GM21367 (cell line): ENCODE data around the gene MON1A.
"Not testable (repeated sequence)": the region's sequence is repeated elsewhere in the genome, so short reads cannot be mapped to it uniquely, and the experiment has no call there.

ENCODE experiments used
- ATAC-seq: cut with Tn5 transposase; IDR thresholded peaks from one replicate; pipeline ENCODE4 v1.9.1; 2021; ENCODE audit not compliant: unreplicated experiment

The MON1A gene

DNA sequence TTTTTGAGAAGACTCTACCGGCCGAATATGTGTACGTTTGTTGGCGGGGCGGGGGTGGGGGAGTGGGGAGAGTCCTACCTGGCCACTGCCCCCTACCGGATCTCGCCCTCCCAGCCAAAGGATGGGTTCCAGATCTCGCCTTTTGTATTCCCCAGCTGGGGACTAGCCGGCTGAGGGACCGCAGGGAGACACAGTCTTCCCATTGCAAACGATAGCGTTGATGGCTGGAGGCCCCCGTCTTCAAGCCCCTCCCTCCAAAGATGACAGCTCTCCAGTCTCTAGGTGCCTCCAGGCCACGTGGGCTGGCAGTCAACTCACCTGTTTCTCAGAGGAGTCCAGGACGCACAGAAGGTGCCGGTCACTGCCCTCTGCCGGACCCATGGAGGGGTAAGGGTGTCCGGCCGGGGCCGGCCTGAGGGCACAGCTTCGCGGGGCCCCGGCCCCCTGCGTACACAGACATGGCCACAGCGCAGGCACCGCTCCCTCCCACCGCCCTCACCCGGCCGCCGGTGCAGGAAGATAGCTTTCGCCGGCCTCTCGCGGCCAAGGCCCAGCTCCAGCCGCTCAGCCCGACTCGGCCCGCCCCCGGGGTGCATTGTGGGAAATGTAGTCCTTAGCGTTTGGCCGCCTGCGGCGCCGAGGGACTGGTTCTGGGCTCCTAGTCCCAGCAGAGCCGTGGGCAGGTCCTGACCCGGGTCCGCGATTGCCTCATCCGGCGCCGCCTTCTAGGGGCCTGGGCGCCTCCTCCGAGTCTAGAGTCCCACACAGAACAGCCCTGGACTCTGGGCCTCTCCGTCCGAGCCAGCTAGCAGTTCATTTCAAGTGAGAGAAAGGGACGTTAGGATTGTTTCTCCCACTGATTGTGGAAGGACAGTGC, at the start of gene MON1A:
TSS of gene MON1A (minus strand) at position 521 of the 877 bp plus-strand sequence. CDS start 16,465 bp downstream, outside the sequence.
- peak; percentile 84 for ATAC-seq

DNA sequence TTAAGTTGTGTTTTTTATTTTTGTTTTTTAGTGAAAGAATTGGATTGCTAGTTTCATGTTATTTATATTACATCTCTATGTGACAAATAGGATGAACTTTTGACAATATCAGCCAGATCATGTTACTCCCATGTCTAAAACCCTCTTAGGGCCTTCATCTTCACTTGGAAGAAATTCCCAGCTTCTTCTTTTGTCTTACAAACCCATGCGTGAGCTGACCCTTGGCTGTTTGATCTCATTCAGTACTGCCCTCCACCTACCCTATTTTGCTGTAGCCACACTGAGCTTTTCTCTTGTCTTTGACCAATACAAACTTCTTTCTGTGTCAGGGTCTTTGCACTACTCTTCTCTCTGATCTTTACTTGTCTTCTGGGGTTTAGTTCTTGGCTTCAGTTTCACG, 47.3 kb upstream of the MON1A start:
- ATAC-seq = no peak

GRCh38 chr3:49972656-49973055, 43.0 kb upstream of the MON1A start:
- ATAC-seq = no peak

- ATAC-seq = no peak
Measured at GRCh38 chr3:49968346-49968745, 38.7 kb upstream of the MON1A start.

GRCh38 chr3:49967291-49967690, 37.7 kb upstream of the MON1A start:
- no peak for ATAC-seq

DNA sequence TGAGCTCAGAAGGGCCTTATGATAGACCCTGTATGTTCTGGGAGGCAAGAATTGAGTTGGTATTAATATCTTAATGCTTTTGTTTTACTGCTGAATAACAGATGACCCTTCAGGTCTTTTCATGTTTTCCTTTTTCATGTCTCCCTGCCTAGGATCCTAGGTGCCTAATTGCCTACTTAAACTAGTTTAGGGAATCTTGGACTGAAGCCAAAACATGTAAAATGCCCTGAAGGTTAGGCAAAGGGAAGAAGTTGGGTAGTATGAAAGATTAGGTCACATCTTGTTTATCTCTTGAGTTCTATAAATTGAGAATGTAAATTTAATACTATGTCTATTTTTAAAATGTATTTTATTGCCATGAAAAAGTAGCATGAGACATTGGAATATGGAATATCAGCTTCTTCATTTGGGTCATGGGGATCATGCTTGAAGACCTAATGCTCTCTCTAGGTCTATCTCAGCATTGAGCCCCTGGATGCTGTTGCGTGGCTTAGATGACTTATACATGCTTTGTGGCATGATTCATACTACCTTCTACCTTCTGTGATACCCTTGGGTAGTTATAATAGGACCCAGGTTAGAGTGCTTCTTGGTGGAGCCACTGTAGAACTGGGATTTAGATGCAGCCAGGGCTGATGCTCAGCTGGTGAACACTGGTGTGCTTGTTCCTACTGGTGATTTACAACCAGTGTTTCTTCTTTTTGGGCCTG, 36.8 kb upstream of the MON1A start:
- ATAC-seq = no peak

- ATAC-seq = no peak
Measured at GRCh38 chr3:49955636-49956035, 26.0 kb upstream of the MON1A start.

DNA sequence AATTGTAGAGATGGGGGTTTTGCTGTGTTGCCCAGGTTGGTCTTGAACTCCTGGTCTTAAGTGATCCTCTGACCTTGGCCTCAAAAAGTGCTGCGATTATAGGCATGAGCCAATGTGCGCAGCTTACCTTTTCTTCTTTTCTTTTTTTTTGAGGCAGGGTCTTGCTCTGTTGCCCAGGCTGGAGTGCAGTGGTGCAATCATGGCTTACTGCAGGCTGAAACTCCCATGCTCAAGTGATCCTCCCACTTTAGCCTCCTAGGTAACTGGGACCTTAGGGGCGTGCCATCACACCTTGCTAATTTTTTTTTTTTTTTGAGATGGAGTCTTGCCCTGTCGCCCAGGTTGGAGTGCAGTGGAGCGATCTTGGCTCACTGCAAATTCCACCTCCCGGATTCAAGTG, 23.3 kb upstream of the MON1A start:
- ATAC-seq = no peak

- no peak for ATAC-seq
Measured at GRCh38 chr3:49942651-49943050, 13.0 kb upstream of the MON1A start.

DNA sequence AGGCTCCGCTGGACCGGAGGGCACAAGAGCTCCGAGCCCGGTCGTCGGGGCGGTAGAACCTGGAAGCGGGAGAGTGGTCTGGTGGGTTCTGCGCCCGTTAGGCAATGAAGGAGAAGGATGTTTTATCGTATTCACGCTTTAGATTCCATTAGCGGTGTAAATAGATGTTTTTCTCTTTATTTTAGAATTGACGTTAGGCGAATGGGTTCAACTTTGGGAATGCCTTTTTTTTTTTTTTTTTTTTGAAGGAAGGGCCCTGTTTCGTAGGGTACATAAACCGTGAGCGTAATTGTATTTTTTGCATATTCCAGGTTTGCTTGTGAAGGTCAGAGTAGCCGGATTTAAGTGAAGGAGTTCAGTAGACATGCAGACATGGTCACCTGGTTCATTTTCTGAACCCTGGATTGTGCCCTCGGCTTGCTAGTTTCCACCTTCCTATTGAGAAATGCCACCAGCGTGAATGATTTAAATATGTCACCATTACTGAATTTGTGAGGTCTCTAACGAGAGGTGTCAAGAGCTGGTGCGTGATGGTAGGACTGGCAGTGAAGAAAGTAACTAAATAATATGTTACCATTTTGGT, 11.1 kb upstream of the MON1A start:
- no peak for ATAC-seq

DNA sequence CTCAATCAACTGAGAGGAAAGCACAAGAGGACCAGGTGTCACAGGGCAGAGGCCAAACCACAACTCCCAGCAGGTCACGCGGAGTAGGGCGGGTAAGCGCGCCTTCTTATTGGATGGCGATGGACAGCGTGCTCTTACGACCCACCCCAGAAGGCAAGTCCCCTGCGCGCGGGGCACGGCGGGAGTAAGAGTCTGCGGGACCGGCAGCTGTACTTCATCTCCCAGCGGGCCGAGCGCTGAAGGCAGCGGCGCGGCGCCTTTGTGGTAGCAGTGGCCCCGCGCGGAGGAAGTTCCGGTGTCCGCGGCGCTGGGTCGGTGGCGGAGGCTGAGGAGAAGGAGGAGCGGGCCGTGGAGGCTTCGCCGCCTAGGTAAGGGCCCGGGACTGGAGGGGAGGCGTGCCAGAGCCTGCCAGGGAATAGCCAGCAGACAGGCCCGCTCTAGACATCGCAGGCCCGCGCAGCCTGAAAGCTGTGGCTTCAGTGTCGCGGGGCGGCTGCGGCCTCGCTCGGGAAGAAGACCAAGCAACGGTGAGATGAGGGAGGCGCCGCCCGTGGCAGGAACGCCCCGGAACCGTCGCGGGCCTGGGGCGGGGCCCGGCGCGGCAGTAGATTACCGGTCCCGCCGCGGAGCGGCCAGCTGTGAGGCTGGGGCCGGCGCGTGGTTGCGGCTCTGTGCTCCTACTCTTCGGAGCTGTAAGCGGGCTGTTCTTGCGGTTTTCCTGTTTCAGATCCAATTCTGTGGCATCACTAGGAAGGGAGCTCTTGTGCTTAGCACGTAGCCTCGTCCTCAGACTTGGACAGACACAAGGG, 10.5 kb upstream of the MON1A start, which contains the start of gene RBM6:
TSS of gene RBM6 (plus strand) at position 293 of the 809 bp plus-strand sequence. CDS start 22,492 bp downstream, outside the sequence.
- ATAC-seq = peak; percentile 79

DNA sequence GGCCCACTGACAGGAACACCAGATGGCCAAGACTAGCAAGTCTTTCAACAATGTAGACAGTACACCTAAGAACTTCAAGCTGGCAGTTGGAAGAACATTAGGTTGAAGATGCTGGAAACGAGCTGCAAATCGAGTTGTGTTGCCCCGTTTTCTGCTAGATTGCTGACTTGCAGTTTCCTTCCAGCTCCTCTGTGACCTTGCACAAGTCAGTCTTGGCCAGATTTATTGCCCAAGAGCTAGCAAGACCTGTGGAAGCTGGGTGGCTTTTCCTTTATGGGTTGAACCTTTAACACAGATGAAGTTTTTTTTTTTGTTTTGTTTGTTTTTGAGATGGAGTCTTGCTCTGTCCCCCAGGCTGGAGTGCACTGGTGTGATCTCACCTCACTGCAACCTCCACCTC, 7.5 kb upstream of the MON1A start:
- no peak for ATAC-seq

GRCh38 chr3:49932281-49932680, 2.7 kb upstream of the MON1A start:
- ATAC-seq = not testable (repeated sequence)

DNA sequence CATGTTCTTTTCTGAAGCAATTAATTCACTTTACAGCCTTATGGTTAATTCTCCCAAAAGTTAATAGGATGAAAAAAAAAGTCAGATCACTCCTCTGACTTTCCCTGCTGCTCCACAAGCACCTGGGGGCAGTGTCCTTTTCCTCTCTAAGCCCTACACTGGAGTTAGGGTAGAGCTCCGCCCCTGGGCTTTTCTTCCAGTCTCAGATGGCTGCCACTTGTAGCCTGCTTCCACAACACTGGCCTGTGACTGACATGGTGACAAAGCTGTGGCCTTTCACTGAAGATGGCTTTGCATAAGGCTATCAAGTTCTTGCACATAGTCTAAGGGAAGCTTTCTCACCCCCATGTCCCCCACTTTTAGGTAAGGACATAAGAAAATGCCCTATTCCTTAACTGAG, 1.3 kb upstream of the MON1A start:
- no peak for ATAC-seq

DNA sequence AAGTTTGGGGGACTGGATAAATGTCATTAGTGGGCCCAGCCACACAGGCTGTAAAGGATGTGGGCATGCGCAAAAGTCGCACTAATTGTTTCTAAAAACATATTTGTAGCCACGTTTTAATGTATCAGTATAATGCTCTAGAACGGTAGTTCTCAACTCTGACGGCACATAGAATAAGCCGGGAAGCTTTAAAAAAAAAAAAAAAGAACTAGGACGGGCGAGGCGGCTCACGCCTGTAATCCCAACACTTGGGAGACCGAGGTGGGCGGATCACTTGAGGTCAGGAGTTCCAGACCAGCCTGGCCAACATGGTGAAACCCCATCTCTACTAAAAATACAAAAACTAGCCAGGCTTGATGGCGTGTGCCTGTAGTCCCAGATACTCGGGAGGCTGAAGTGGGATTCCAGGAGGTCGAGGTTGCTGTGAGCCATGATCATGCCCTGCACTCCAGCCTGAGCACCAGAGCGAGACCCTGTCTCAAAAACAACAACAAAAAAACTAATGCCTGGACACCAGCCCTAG, 618 bp upstream of the MON1A start:
- no peak for ATAC-seq

DNA sequence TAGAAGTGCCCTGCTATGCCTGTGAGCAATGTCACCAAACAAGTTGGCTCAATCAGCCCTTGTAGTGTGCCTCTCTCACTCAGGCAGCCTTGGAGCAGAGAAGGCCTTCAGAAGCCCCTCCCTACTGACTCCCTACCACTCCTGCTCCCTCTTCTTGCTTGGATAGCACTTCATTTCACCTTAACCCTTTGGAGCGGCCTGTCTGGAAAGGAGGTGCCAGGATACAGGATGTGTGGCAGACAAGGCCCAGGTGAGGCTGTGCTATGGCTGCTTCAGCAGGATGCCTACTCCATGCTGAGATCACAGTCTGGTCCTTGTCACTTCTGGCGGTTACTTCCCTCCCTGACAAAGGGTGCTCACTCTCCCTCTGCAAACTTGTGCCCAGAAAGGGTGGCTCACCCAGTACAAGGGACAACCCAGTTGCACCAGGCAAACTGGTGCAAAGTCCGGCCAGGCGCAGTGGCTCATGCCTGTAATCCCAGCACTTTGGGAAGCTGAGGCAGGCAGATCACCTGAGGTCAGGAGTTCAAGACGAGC, 1.1 kb downstream of the MON1A start:
- no peak for ATAC-seq

- ATAC-seq = no peak
Measured at GRCh38 chr3:49927798-49928197, 1.8 kb downstream of the MON1A start.

GRCh38 chr3:49926117-49926728, 3.4 kb downstream of the MON1A start:
- ATAC-seq = no peak

GRCh38 chr3:49925485-49925884, 4.1 kb downstream of the MON1A start:
- no peak for ATAC-seq

- no peak for ATAC-seq
Measured at GRCh38 chr3:49924683-49925082, 4.9 kb downstream of the MON1A start.
